Right ventricle myocardium inferior (tissue), 1 donor: ENCODE measurements around the gene GALNTL6. TPM values are rescaled to one million over a fixed set of nuclear protein-coding genes. Genes with fewer than 3 reads are reported as not detected.
"Not testable (repeated sequence)": the region's sequence is repeated elsewhere in the genome, so short reads cannot be mapped to it uniquely, and the experiment has no call there.

ENCODE experiments used
- ATAC-seq: fragments of 200-7000 bp; cut with Tn5 transposase; one replicate; pipeline ENCODE4 v1.9.1; 2020; ENCODE audit warnings: mild to moderate bottlenecking, moderate library complexity
- DNase-seq: peaks from one replicate; pipeline ENCODE4 v3.0.0; 2021; ENCODE audit errors: missing footprints
- intact Hi-C: fragments of 100-400 bp; cut with DNase I; formaldehyde crosslinking; loops from one replicate; pipeline ENCODE4 v1.11.0; 2022
- total RNA-seq: library from RNA; stranded (reverse); fragmentation: NEBNext Ultra II Directional; extraction: Animal tissue kit (Norgen Biotek cat#: 25700); gene quantifications from one replicate; pipeline ENCODE4 v1.2.1, GENCODE V29; 2021
- donor health status: DM: no; HTN: yes; CAD: no; lungs with severe emphysema.

Gene GALNTL6
- total RNA-seq, 1 donor from 2014 or later, result not detected

DNA sequence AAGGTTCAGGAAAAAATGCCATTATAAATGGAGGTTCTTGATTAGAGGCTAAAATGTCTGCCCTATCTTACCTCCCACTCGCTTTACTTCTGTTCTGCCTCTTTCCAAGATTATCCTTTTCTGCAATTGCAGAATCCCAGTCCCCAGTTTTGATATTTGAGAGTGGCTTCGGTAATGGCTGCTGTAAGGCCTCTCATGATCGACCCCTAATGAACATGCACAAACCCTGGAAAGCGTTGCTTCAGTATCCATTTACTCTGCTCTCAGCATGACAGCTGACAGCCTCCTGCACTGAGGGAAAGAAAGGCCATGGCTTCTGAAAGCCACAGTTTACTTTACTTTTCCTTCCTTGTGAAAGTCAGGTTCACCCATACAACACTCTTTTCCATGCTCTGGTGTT, 1030.0 kb downstream of the GALNTL6 start:
- intact Hi-C loops, result no loop called here
- no peak for ATAC-seq
- DNase-seq, result no peak

DNA sequence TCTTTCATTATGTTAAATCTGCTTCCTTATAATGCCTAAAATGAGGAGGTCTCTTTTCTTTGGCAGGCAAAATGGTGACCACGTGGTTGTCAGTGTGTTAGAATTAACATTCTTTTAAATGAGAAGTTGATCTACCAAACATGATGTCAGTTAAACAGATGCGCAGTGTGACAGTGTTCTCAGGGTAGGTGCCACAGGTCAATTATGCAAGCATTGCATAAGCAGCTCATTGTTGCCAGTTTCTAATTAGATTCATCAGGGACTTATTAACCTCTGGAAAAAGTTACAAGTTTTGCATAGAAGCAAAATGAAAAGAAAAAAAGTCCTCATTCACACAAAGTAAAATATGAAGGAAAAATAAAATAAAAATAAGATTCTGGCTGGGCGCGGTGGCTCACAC, 1031.4 kb downstream of the GALNTL6 start:
- intact Hi-C loops, result no loop called here
- DNase-seq (no peak), ATAC-seq (no peak)

- no peak for ATAC-seq
- intact Hi-C loops, result no loop called here
- no peak for DNase-seq
Observed at GRCh38 chr4:172845281-172845680, 1032.1 kb downstream of the GALNTL6 start.

GRCh38 chr4:172850838-172851237, 1037.6 kb downstream of the GALNTL6 start:
- intact Hi-C loops, result no loop called here
- ATAC-seq (no peak), DNase-seq (no peak)

DNA sequence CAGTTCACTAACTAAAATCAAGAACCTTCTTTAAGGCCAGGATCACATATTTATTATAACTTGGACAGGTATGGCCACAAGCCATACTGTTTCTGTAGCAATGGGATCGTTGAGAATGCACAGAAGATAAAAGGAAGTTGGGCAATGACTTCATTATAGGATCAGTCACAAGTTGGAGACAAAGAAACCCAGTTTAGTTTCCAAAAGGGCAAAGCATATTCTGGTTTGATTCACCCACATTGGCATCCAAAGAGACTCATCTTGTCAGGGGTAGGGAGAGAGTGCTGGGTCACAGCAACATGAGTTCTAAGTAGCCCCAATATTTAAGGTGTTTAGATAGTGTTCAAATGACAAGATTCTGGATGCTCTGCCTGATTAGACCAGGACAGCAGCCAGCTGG, 1038.3 kb downstream of the GALNTL6 start:
- intact Hi-C loops, result no loop called here
- ATAC-seq, result no peak
- no peak for DNase-seq

DNA sequence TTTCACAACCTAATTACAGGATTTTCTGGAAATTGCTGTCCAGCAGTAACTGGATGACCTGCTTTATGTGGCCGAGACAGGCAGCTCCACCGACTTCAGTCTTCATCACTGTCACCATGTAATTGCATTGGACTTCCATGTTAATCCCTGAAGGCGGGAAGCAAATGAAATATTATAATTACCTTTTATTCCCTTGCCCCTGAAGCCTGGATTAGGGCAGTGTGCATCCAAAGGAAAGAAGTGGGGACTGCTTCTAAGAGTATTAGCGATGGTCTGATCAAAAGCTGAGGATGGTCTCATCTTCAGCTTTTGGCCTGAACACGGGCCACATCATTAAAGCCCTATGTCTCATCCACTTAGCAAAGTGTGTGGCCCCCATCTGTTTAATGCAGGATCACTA, 1043.8 kb downstream of the GALNTL6 start:
- ATAC-seq, result no peak
- no peak for DNase-seq
- intact Hi-C loops, result no loop called here

- intact Hi-C loops, result no loop called here
- no peak for DNase-seq
- no peak for ATAC-seq
Observed at GRCh38 chr4:172858731-172859230, 1045.6 kb downstream of the GALNTL6 start.

DNA sequence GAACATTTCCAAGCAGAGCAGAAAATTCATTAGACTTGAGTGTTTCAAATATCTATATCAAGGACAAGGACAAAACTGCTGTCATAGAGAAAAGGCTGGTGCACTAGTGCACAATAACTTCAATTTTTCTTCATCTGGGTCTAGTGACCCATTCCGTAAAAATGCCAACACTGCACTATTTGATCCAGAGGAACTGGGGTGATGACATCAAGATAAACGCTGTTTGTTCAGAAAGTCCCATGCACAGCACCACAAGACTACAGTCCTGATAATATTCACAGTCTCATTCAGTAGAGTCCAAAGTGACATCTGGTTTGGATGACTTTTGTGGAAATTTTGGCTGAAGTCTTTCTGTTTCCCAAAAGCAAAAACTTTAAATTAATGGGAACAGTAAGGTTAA, 1051.9 kb downstream of the GALNTL6 start:
- DNase-seq (no peak), ATAC-seq (no peak)
- intact Hi-C loops, result no loop called here

- DNase-seq, result no peak
- no peak for ATAC-seq
- intact Hi-C loops, result no loop called here
Observed at GRCh38 chr4:172865531-172866127, 1052.4 kb downstream of the GALNTL6 start.

- no peak for ATAC-seq
- no peak for DNase-seq
- intact Hi-C loops, result no loop called here
Observed at GRCh38 chr4:172866421-172866820, 1053.2 kb downstream of the GALNTL6 start.

- DNase-seq (no peak), ATAC-seq (no peak)
- intact Hi-C loops, result no loop called here
Observed at GRCh38 chr4:172867835-172868234, 1054.6 kb downstream of the GALNTL6 start.

DNA sequence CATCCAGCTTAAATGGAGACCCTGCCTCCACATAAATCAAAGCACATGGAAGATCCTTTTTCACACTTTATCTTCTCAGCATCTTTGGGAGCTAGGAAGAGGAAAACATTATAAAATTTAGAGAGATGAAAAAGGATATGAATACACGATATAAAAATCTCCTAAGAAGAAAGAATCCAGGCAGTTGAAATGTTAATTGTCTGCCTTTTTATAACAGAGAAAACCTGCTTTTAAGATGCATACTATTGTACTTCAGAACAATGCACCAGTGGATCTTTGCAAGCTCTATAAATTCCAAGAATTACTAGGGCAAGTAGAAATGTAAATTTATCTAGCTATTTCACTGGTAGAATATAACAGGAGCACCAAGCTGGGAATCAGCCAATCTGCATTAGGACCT, 1055.1 kb downstream of the GALNTL6 start:
- no peak for ATAC-seq
- DNase-seq, result no peak
- intact Hi-C loops, result no loop called here

DNA sequence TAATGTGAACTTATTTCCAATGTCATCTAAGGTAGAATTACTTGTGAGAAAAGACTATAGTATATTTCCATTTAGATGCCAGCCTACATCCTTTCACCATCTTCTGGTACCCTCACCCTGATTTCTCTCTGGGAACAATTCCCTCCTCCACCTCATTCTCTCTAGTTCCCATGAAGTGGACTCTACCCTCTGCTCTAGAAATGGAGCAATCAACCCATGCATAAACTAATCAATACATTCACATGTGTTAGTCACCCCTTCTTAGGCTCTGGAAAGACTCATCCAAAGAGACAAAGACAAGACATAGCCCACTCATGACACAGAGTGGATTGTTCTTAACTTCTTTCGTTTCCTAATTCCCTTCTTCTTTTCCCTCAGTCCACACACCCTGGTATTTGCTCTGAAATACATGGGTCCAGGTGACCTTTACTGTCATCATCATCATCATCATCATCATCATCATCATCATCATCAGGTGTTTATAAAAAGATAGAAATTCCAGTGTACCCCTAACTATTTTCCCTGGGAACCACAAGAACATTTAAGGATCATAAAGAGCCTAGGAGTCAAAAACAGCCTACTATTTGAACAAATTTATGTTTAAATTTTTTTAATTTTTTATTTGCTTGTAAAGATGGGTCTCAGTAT, 1056.5 kb downstream of the GALNTL6 start:
- intact Hi-C loops, result no loop called here
- DNase-seq (no peak), ATAC-seq (no peak)

DNA sequence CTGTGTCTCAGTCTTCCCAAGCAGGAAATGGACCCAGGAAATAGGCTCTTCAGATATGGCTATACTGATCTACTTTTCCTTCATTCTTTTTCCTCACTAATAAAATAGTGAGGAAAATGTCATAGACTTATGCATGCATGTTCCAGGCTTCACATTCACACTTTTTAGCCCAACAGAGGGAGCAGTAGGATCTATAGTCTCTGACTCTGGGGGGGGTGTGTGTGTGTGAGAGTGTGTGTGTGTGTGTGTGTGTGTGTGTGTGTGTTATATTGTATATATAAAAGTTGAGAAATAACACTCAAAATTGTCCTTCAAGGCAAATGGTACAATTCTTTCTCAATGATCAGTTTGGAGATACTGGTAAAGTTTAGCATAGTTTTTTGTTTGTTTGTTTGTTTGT, 1058.2 kb downstream of the GALNTL6 start:
- intact Hi-C loops, result no loop called here

GRCh38 chr4:172874944-172875343, 1061.7 kb downstream of the GALNTL6 start:
- ATAC-seq (no peak), DNase-seq (no peak)
- intact Hi-C loops, result no loop called here

More for the DNA sequence above, 1058.2 kb downstream of the GALNTL6 start:
- DNase-seq, result no peak
- no peak for ATAC-seq

GRCh38 chr4:172876394-172876793, 1063.2 kb downstream of the GALNTL6 start:
- ATAC-seq, result no peak
- intact Hi-C loops, result no loop called here
- no peak for DNase-seq

DNA sequence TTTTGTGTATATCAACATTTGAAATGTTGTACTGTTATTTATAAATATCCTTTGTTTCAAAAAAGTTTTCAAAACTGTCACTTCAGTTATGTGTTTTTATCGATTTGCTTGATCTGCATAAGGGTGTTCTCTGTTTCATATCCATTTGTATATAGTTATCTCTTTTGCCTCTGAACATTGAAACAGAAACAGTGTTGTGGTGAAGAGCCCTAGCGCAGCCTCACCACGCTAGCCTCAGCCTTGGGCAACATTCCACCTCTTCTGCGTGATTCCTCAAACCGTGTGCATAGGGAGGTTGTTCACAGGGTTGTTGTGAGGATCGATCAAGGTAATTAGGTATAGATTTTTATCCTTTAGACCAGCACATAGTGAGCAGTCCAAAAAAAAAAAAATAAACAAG, 1068.4 kb downstream of the GALNTL6 start:
- ATAC-seq (no peak), DNase-seq (no peak)
- intact Hi-C loops, result no loop called here

GRCh38 chr4:172887358-172887757, 1074.2 kb downstream of the GALNTL6 start:
- intact Hi-C loops, DNase-seq, ATAC-seq: not testable (repeated sequence)

DNA sequence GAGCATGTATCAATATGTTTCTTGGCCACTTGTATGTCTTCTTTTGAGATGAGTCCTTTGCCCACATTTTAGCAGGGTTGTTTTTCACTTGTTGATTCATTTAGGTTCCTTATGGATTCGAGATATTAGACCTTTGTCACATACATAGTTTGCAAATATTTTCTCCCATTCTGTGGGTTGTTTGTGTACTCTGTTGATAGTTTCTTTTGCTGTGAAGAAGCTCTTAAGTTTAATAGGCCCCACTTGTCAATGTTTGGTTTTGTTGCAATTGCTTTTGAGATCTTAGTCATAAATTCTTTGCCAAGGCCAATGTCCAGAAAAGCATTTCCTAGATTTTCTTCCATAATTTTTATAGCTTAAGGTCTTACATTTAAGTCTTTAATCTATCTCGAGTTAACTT, 1074.8 kb downstream of the GALNTL6 start:
- intact Hi-C loops, result no loop called here
- no peak for ATAC-seq
- DNase-seq, result no peak

GRCh38 chr4:172892300-172892699, 1079.1 kb downstream of the GALNTL6 start:
- no peak for ATAC-seq
- intact Hi-C loops, result no loop called here
- DNase-seq, result no peak

DNA sequence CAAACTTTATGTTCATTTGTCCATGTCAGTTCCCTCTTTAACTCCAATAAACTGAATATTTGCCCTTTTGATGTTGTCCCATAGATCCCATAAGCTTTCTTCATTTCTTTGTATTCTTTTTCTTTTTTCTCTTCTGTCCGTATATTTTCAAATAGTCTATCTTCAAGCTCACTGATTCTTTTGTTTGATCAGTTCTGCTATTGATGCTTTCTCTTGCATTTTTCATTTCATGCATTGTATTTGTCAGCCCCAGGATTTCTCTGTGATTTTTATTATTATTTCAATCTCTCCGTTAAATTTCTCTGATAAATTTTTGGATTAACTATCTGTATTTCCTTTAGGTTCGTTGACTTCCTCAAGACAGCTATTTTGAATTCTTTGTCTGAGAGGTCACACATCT, 1082.5 kb downstream of the GALNTL6 start:
- DNase-seq (no peak), ATAC-seq (no peak)
- intact Hi-C loops, result no loop called here
